B cell (primary cell): Measurements from ENCODE around the gene SFXN3. TPM values are rescaled to one million over a fixed set of nuclear protein-coding genes. Genes with fewer than 3 reads are reported as not detected.

ENCODE experiments used
- ATAC-seq: fragments of 200-7000 bp; cut with Tn5 transposase; one replicate; pipeline ENCODE4 v1.10.0; 2021; ENCODE audit warnings: low read depth, mild to moderate bottlenecking, moderate number of reproducible peaks, moderate library complexity
- CTCF ChIA-PET: fragments of 350-600 bp; sonication (Branson Sonifier 250); formaldehyde crosslinking; loops from one replicate; lab custom pipeline; 2021; ENCODE audit warnings: antibody characterized with exemption, inconsistent platforms; lab: Charles Lee
- POLR2A ChIA-PET: fragments of 350-600 bp; sonication (Branson Sonifier 250); formaldehyde crosslinking; loops from one replicate; lab custom pipeline; 2021; ENCODE audit warnings: antibody characterized with exemption; lab: Charles Lee
- DNase-seq: peaks from one replicate; pipeline ENCODE4 v3.0.0; 2013
- H2AFZ ChIP-seq: 2 replicates; pipeline ENCODE4 v1.6.1; 2012; ENCODE audit warnings: mild to moderate bottlenecking, low read depth, low read length; ENCODE audit not compliant: insufficient read depth, poor library complexity, severe bottlenecking
- H3K27ac ChIP-seq, 2 donors: 1 replicate in 1 of 2; 2 replicates in 1 of 2; pipeline ENCODE4 v1.5.1; 2012 to 2013; ENCODE audit warnings: low read length in 2 of 2, mild to moderate bottlenecking in 2 of 2, moderate library complexity in 1 of 2
- H3K27me3 ChIP-seq, 4 experiments: fragments of 200-600 bp in 1 of 4; sonication (generic) in 1 of 4; replicated peaks in 1 of 4; 1 replicate in 2 of 4; 2 replicates in 2 of 4; pipeline versions ENCODE4 v1.6.1 to v1.7.0; 2013 to 2016; ENCODE audit warnings: low read length in 3 of 4, mild to moderate bottlenecking in 2 of 4, mixed read lengths in 1 of 4, moderate library complexity in 1 of 4; ENCODE audit not compliant: insufficient read depth in 4 of 4, control insufficient read depth in 3 of 4; ENCODE audit errors: control extremely low read depth in 1 of 4
- H3K36me3 ChIP-seq, 2 experiments: replicated peaks in 1 of 2; 1 replicate in 1 of 2; 2 replicates in 1 of 2; pipeline versions ENCODE4 v1.6.1 to v1.7.1; 2013; ENCODE audit warnings: low read length in 1 of 2; ENCODE audit not compliant: insufficient read depth in 2 of 2, control insufficient read depth in 1 of 2; ENCODE audit errors: control extremely low read depth in 1 of 2, extremely low read depth in 1 of 2
- H3K4me1 ChIP-seq, 2 donors: fragments of 200-600 bp in 1 of 2; sonication (generic) in 1 of 2; 1 replicate in 1 of 2; 2 replicates in 1 of 2; pipeline versions ENCODE4 v1.5.1 to v1.6.1; 2013 to 2017; ENCODE audit warnings: low read length in 2 of 2; ENCODE audit not compliant: control insufficient read depth in 2 of 2, insufficient read depth in 2 of 2
- H3K4me2 ChIP-seq: replicated peaks from 2 replicates; pipeline ENCODE3; 2012; ENCODE audit warnings: mild to moderate bottlenecking, low read depth, low read length; ENCODE audit not compliant: poor library complexity, severe bottlenecking
- H3K4me3 ChIP-seq, 5 experiments: fragments of 200-600 bp in 1 of 5; sonication (generic) in 1 of 5; 1 replicate in 3 of 5; 2 replicates in 2 of 5; pipeline versions ENCODE4 v1.5.1 to v1.7.0; 2011 to 2016; ENCODE audit warnings: low read length in 4 of 5, mild to moderate bottlenecking in 4 of 5, low read depth in 2 of 5, control low read depth in 1 of 5, moderate library complexity in 1 of 5; ENCODE audit not compliant: insufficient read depth in 1 of 5; ENCODE audit errors: control extremely low read depth in 1 of 5, extremely low read depth in 1 of 5
- H3K79me2 ChIP-seq: fragments of 200-600 bp; sonication (generic); one replicate; pipeline ENCODE4 v1.6.0; 2016; ENCODE audit warnings: low read length; ENCODE audit not compliant: control insufficient read depth, insufficient read depth
- H3K9ac ChIP-seq: fragments of 200-600 bp; sonication (generic); 2 replicates; pipeline ENCODE4 v1.6.1; 2017; ENCODE audit warnings: mild to moderate bottlenecking, low read length, moderate library complexity
- H3K9me3 ChIP-seq, 3 donors: one replicate each; pipeline versions ENCODE4 v1.6.1 to v1.7.1; 2013; ENCODE audit warnings: low read length in 2 of 3; ENCODE audit not compliant: control insufficient read depth in 2 of 3, insufficient read depth in 1 of 3; ENCODE audit errors: control extremely low read depth in 1 of 3
- H4K20me1 ChIP-seq: 2 replicates; pipeline ENCODE4 v1.6.0; 2012; ENCODE audit warnings: mild to moderate bottlenecking, low read length; ENCODE audit not compliant: insufficient read depth, control insufficient read depth, poor library complexity, severe bottlenecking
- H3K27ac Mint-ChIP-seq: one replicate; pipeline ENCODE4 v1.8.0; 2021; ENCODE audit warnings: mixed read lengths
- H3K27me3 Mint-ChIP-seq: one replicate; pipeline ENCODE4 v1.8.0; 2021; ENCODE audit warnings: mixed read lengths
- H3K4me1 Mint-ChIP-seq: one replicate; pipeline ENCODE4 v1.8.0; 2021; ENCODE audit warnings: mixed read lengths
- H3K4me3 Mint-ChIP-seq: one replicate; pipeline ENCODE4 v1.8.0; 2021; ENCODE audit warnings: mixed read lengths
- H3K9me3 Mint-ChIP-seq: one replicate; pipeline ENCODE4 v1.8.0; 2022; ENCODE audit warnings: mixed read lengths; ENCODE audit not compliant: insufficient read depth
- EZH2 ChIP-seq: IDR thresholded peaks from 2 replicates; pipeline ENCODE4 v1.6.1; 2012; ENCODE audit warnings: borderline replicate concordance, low read depth, mild to moderate bottlenecking, moderate library complexity, low read length; ENCODE audit not compliant: insufficient read depth, poor library complexity, severe bottlenecking
- WGBS: methylation state at CpG from one replicate; pipeline ENCODE4 v1.1.5; 2013; ENCODE audit warnings: missing lambda C conversion rate; ENCODE audit not compliant: insufficient coverage; 5-methylcytosine and 5-hydroxymethylcytosine counted together
- intact Hi-C: fragments of 100-400 bp; cut with micrococcal nuclease; formaldehyde crosslinking; loops from one replicate; pipeline ENCODE4 v1.10.0; 2022
- polyA plus RNA-seq: library from polyadenylated mRNA; depleted of rRNA; stranded (reverse); fragments of >200 nt; gene quantifications from 2 replicates; pipeline ENCODE4 v1.2.3, GENCODE V29; 2012
- total RNA-seq, 2 donors: library from RNA; stranded (reverse); fragments of 120-200 nt in 1 of 2; gene quantifications; 1 replicate in 1 of 2; 2 replicates in 1 of 2; pipeline versions ENCODE4 v1.2.3 to v1.2.4, GENCODE V29; 2013 to 2022
- TF ChIP-seq, protein P1 (sequence below): fragments of 200-600 bp; IDR thresholded peaks from one replicate; pipeline ENCODE4 v1.8.0; 2022; ENCODE audit warnings: antibody characterized with exemption, mild to moderate bottlenecking

Gene SFXN3
- total and polyA plus RNA-seq, 2 donors (not counting 1 experiment from before 2014, with no cell fraction given) = 44.2 to 51.7 TPM

DNA sequence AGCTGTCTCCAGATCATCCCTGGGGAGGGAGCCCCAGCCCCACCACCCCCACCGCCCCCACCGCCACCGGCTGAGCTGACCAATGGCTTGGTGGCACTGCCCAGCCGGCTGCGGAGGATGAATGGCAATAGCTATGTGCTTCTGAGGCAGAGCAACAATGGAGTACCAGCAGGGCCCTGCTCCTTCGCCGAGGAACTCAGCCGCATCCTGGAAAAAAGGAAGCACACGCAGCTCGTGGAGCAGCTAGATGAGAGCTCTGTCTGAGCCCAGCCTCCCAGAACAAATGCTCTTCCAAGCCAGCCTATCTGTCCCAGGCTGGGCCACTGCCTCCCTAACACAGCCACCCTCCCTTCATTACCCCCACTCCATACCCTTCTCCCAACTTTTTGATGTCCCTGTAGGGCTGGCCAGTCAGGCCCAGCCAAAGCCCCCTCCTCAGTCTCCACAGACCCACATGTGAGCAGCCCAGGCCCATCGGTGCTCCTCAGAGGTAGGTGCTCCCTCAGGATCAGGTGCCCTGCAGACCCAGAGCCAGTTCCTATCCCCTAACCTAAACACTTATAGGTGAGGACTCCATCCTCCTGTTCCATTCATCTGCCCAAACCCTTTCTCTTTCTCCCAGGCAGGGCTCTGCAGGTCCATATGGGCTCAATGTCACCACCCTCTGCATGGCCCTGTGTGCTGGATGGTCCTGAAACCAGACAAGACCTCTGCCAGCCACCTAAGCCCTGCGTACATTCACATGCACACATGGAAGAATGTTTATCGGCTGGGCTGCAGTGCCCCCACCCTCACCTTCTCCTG lies 47.0 kb upstream of the SFXN3 start:
- ChIA-PET POLR2A (no interaction called here), CTCF (interaction anchor here (1.1 kb wide), 1 partner anchor 19 kb away, joined by 3 read pairs; no protein-coding TSS in a partner anchor)
- no peaks in the 10 kb centered on the region for H3K27me3 ChIP-seq
- H4K20me1 ChIP-seq = peaks cover 12% of the 10 kb centered on the region
- Mint-ChIP-seq H3K9me3 (no peaks in the 10 kb centered on the region), H3K4me3 (no peak overlapping the region), H3K27me3 (no peaks in the 10 kb centered on the region), H3K27ac (no peak overlapping the region), H3K4me1 (peaks cover 31% of the 10 kb centered on the region)
- TF ChIP-seq, protein P1, sequence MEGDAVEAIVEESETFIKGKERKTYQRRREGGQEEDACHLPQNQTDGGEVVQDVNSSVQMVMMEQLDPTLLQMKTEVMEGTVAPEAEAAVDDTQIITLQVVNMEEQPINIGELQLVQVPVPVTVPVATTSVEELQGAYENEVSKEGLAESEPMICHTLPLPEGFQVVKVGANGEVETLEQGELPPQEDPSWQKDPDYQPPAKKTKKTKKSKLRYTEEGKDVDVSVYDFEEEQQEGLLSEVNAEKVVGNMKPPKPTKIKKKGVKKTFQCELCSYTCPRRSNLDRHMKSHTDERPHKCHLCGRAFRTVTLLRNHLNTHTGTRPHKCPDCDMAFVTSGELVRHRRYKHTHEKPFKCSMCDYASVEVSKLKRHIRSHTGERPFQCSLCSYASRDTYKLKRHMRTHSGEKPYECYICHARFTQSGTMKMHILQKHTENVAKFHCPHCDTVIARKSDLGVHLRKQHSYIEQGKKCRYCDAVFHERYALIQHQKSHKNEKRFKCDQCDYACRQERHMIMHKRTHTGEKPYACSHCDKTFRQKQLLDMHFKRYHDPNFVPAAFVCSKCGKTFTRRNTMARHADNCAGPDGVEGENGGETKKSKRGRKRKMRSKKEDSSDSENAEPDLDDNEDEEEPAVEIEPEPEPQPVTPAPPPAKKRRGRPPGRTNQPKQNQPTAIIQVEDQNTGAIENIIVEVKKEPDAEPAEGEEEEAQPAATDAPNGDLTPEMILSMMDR = no peak
- no peak for TF ChIP-seq EZH2
- no peak overlapping the region for H3K9ac ChIP-seq
- no peak for ATAC-seq
- H3K9me3 ChIP-seq = no peaks in the 10 kb centered on the region
- intact Hi-C loops = no loop called here
- no peak overlapping the region for H3K4me3 ChIP-seq
- H2AFZ ChIP-seq = no peak overlapping the region
- H3K36me3 ChIP-seq = peaks cover 0 to 27% of the 10 kb centered on the region in 2 experiments
- peaks cover 32% of the 10 kb centered on the region for H3K79me2 ChIP-seq
- peaks cover 18 to 24% of the 10 kb centered on the region in 2 donors for H3K4me1 ChIP-seq
- WGBS = 95% methylated on average over 10 of the region's 13 CpGs
- no peak for DNase-seq
- H3K4me2 ChIP-seq = no peak overlapping the region
- H3K27ac ChIP-seq = no peak overlapping the region

DNA sequence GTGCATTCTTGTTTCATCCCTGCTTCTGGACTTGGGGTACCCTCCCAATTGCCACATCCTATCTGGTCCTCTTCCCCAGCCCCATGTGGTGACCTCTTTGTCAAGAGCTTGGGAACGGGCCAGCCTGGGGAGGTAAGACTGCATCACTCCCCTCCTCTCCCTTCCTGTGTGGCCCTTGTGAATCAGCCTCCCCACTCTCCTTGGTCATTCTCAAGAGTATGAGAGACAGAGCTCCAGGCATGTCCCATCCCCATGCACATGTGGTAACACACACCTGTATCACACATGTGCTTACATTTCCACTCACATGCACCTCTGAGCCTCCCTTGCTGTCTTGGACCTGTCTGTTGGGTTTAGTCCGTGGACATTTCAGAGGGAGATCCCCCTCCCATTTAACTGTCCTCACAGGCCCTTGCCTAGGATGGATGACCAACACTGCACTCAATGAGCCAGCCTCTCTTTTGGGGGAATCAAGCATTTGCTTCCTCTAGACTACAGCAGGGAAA lies 46.3 kb upstream of the SFXN3 start:
- peaks cover 19% of the 10 kb centered on the region for H4K20me1 ChIP-seq
- peaks cover 18 to 28% of the 10 kb centered on the region in 2 donors for H3K4me1 ChIP-seq
- peaks cover 31% of the 10 kb centered on the region for H3K4me1 Mint-ChIP-seq
- no peaks in the 10 kb centered on the region for H3K9me3 Mint-ChIP-seq
- no peak overlapping the region for H3K4me2 ChIP-seq
- WGBS = 96% methylated on average over 2 of the region's 2 CpGs
- intact Hi-C loops = no loop called here
- no peak overlapping the region for H3K4me3 ChIP-seq
- H3K4me3 Mint-ChIP-seq = no peak overlapping the region
- ATAC-seq = no peak
- H3K27ac ChIP-seq = no peak overlapping the region
- no peaks in the 10 kb centered on the region for H3K27me3 Mint-ChIP-seq
- no peak for DNase-seq
- ChIA-PET CTCF (interaction anchor here (1.0 to 5.1 kb wide), 3 partner anchors 13 to 30 kb away, joined by 3 to 49 read pairs (median 3); no protein-coding TSS in a partner anchor), POLR2A (no interaction called here)
- H3K27ac Mint-ChIP-seq = no peak overlapping the region
- H3K36me3 ChIP-seq = peaks cover 0 to 32% of the 10 kb centered on the region in 2 experiments
- no peaks in the 10 kb centered on the region for H3K27me3 ChIP-seq
- H3K79me2 ChIP-seq = peaks cover 38% of the 10 kb centered on the region
- H2AFZ ChIP-seq = no peak overlapping the region
- H3K9ac ChIP-seq = no peak overlapping the region
- H3K9me3 ChIP-seq = no peaks in the 10 kb centered on the region
- TF ChIP-seq, protein P1 = no peak
- no peak for TF ChIP-seq EZH2
